Fibroblast of mammary gland (primary cell): ENCODE data around the gene BCL11B.

Experiments used
- DNase-seq: peaks from one replicate; pipeline ENCODE4 v3.0.0-alpha.2; 2010; ENCODE audit warnings: low read depth
- H3K4me3 ChIP-seq: 2 replicates; pipeline ENCODE4 v1.5.1; 2011; ENCODE audit warnings: low read depth, mild to moderate bottlenecking, low read length, moderate library complexity; ENCODE audit not compliant: control insufficient read depth
- CTCF ChIP-seq: conservative IDR thresholded peaks from 2 replicates; pipeline ENCODE4 v1.5.1; 2011; ENCODE audit warnings: low read depth, low read length, inconsistent platforms; ENCODE audit not compliant: control insufficient read depth, insufficient read depth

BCL11B gene

GRCh38 chr14:99183311-99183710 lies 88.7 kb downstream of the BCL11B start:
- no peak for TF ChIP-seq CTCF
- no peak overlapping the region for H3K4me3 ChIP-seq
- no peak for DNase-seq

GRCh38 chr14:99182548-99183250 lies 89.3 kb downstream of the BCL11B start:
- DNase-seq = no peak
- no peak for TF ChIP-seq CTCF
- H3K4me3 ChIP-seq = no peak overlapping the region

GRCh38 chr14:99181804-99182520 lies 90.0 kb downstream of the BCL11B start:
- DNase-seq = no peak
- TF ChIP-seq CTCF = no peak
- no peak overlapping the region for H3K4me3 ChIP-seq

GRCh38 chr14:99181241-99181640 lies 90.8 kb downstream of the BCL11B start:
- no peak for TF ChIP-seq CTCF
- DNase-seq = no peak

GRCh38 chr14:99179946-99180345 lies 92.1 kb downstream of the BCL11B start:
- no peak for TF ChIP-seq CTCF
- no peak for DNase-seq
- no peak overlapping the region for H3K4me3 ChIP-seq

More at GRCh38 chr14:99181241-99181640, 90.8 kb downstream of the BCL11B start:
- no peak overlapping the region for H3K4me3 ChIP-seq

GRCh38 chr14:99179506-99179905 lies 92.5 kb downstream of the BCL11B start:
- TF ChIP-seq CTCF = no peak
- no peak for DNase-seq

More at GRCh38 chr14:99179506-99179905, 92.5 kb downstream of the BCL11B start:
- no peak overlapping the region for H3K4me3 ChIP-seq
